SK-N-SH (cell line): Measurements from ENCODE around the gene CACNA2D4. TPM values are rescaled to one million over a fixed set of nuclear protein-coding genes. Genes with fewer than 3 reads are reported as not detected.

ENCODE experiments used
- CTCF ChIA-PET: fragments of 300-600, 350-600 bp; formaldehyde crosslinking; extraction: SDS; loops from one replicate; lab custom pipeline; 2021; lab: Yijun Ruan, JAX
- POLR2A ChIA-PET: fragments of 350-600 bp; sonication (Branson Sonifier 250); formaldehyde crosslinking; extraction: SDS; loops from one replicate; lab custom pipeline; 2020; ENCODE audit warnings: antibody characterized with exemption, inconsistent platforms; lab: Yijun Ruan, JAX
- DNase-seq: peaks from one replicate; pipeline ENCODE4 v3.0.0; 2012
- H2AFZ ChIP-seq: fragments of 200-600 bp; sonication (generic); 2 replicates; pipeline ENCODE4 v1.8.1; 2016; ENCODE audit warnings: antibody characterized with exemption, mild to moderate bottlenecking, low read depth
- H3F3A ChIP-seq: fragments of 200-600 bp; sonication (generic); replicated peaks from 2 replicates; pipeline ENCODE3; 2016; ENCODE audit warnings: antibody characterized with exemption, mild to moderate bottlenecking; ENCODE audit not compliant: insufficient read depth
- H3K27ac ChIP-seq, 2 experiments: fragments of 200-500 bp in 1 of 2; fragments of 200-600 bp in 1 of 2; sonication (Bioruptor generic) in 1 of 2; sonication (generic), shearing (Covaris generic) in 1 of 2; 2 replicates each; pipeline versions ENCODE4 v1.5.1 to v1.6.1; 2014 to 2016; ENCODE audit warnings: low read depth in 2 of 2, inconsistent platforms in 1 of 2, low read length in 1 of 2, mild to moderate bottlenecking in 1 of 2, mixed read lengths in 1 of 2
- H3K27me3 ChIP-seq: fragments of 200-600 bp; sonication (generic), shearing (Covaris generic); 2 replicates; pipeline ENCODE4 v1.6.1; 2016; ENCODE audit warnings: mixed run types; ENCODE audit not compliant: insufficient read depth
- H3K36me3 ChIP-seq, 2 experiments: fragments of 200-500 bp in 1 of 2; fragments of 200-600 bp in 1 of 2; sonication (Bioruptor generic) in 1 of 2; sonication (generic) in 1 of 2; replicated peaks in 1 of 2; 2 replicates each; pipeline versions ENCODE3 to v1.5.1; 2014 to 2016; ENCODE audit warnings: low read length in 1 of 2, mild to moderate bottlenecking in 1 of 2; ENCODE audit not compliant: insufficient read depth in 2 of 2, control insufficient read depth in 1 of 2
- H3K4me1 ChIP-seq, 2 experiments: fragments of 200-500 bp in 1 of 2; fragments of 200-600 bp in 1 of 2; sonication (Bioruptor generic) in 1 of 2; sonication (generic), shearing (Covaris generic) in 1 of 2; 2 replicates each; pipeline versions ENCODE4 v1.5.1 to v1.6.1; 2014 to 2016; ENCODE audit warnings: low read depth in 1 of 2, low read length in 1 of 2, mixed run types in 1 of 2; ENCODE audit not compliant: insufficient read depth in 2 of 2, control insufficient read depth in 1 of 2
- H3K4me2 ChIP-seq: fragments of 200-600 bp; sonication (generic), shearing (Covaris generic); 2 replicates; pipeline ENCODE4 v1.6.1; 2017; ENCODE audit warnings: mixed run types
- H3K4me3 ChIP-seq, 2 experiments: fragments of 200-500 bp in 1 of 2; fragments of 200-600 bp in 1 of 2; sonication (Bioruptor generic) in 1 of 2; sonication (generic), shearing (Covaris generic) in 1 of 2; 2 replicates each; pipeline versions ENCODE4 v1.5.1 to v1.8.1; 2014 to 2016; ENCODE audit warnings: low read depth in 2 of 2, inconsistent platforms in 1 of 2, low read length in 1 of 2, mild to moderate bottlenecking in 1 of 2, mixed read lengths in 1 of 2, moderate library complexity in 1 of 2
- H3K79me2 ChIP-seq: fragments of 200-600 bp; sonication (generic); 2 replicates; pipeline ENCODE4 v1.8.1; 2017; ENCODE audit warnings: mild to moderate bottlenecking; ENCODE audit not compliant: insufficient read depth
- H3K9ac ChIP-seq: fragments of 200-600 bp; sonication (generic); 2 replicates; pipeline ENCODE4 v1.6.1; 2017; ENCODE audit warnings: mixed run types
- H3K9me2 ChIP-seq: fragments of 200-600 bp; sonication (generic); 2 replicates; pipeline ENCODE4 v1.6.1; 2017; ENCODE audit warnings: mixed run types
- H3K9me3 ChIP-seq: fragments of 200-600 bp; sonication (generic); 2 replicates; pipeline ENCODE4 v1.6.1; 2017; ENCODE audit warnings: mixed run types, mild to moderate bottlenecking, moderate library complexity
- H4K20me1 ChIP-seq: fragments of 200-600 bp; sonication (generic); 2 replicates; pipeline ENCODE4 v1.6.1; 2017; ENCODE audit warnings: mild to moderate bottlenecking, mixed run types; ENCODE audit not compliant: insufficient read depth
- CHD2 ChIP-seq: fragments of 150-350 bp; IDR thresholded peaks from 2 replicates; pipeline ENCODE4 v1.6.1; 2018; ENCODE audit warnings: low read length; ENCODE audit not compliant: partially characterized antibody
- EP300 ChIP-seq, 2 experiments: IDR thresholded peaks; 2 replicates each; pipeline versions ENCODE4 v1.4.0 to v1.6.1; 2012; ENCODE audit warnings: borderline replicate concordance in 1 of 2, low read depth in 1 of 2, low read length in 1 of 2
- JUND ChIP-seq: IDR thresholded peaks from 2 replicates; pipeline ENCODE4 v1.4.0; 2012
- MEF2A ChIP-seq: IDR thresholded peaks from 2 replicates; pipeline ENCODE4 v1.4.0; 2012; ENCODE audit warnings: low read depth, borderline replicate concordance
- NFIC ChIP-seq: IDR thresholded peaks from 2 replicates; pipeline ENCODE4 v1.4.0; 2012; ENCODE audit warnings: borderline replicate concordance
- NRF1 ChIP-seq: IDR thresholded peaks from 2 replicates; pipeline ENCODE4 v1.6.1; 2012; ENCODE audit warnings: low read depth, mild to moderate bottlenecking, low read length
- POLR2AphosphoS5 ChIP-seq: IDR thresholded peaks from 2 replicates; pipeline ENCODE4 v1.6.1; 2012; ENCODE audit warnings: low read depth, low read length
- RAD21 ChIP-seq: IDR thresholded peaks from 2 replicates; pipeline ENCODE4 v1.6.1; 2012; ENCODE audit warnings: mild to moderate bottlenecking, low read length
- RCOR1 ChIP-seq: fragments of 150-350 bp; IDR thresholded peaks from 2 replicates; pipeline ENCODE4 v1.6.1; 2017; ENCODE audit warnings: antibody characterized with exemption, low read length
- RFX5 ChIP-seq: IDR thresholded peaks from 2 replicates; pipeline ENCODE4 v1.6.1; 2012; ENCODE audit warnings: mild to moderate bottlenecking, improper control_type of control experiment, low read length
- RXRA ChIP-seq: IDR thresholded peaks from 2 replicates; pipeline ENCODE4 v1.4.0; 2012; ENCODE audit warnings: low read depth, mild to moderate bottlenecking, borderline replicate concordance
- SMC3 ChIP-seq: IDR thresholded peaks from 2 replicates; pipeline ENCODE4 v1.6.1; 2012; ENCODE audit warnings: low read depth, low read length, improper control_type of control experiment
- TAF1 ChIP-seq: IDR thresholded peaks from 2 replicates; pipeline ENCODE4 v1.6.1; 2012; ENCODE audit warnings: low read depth, mild to moderate bottlenecking, low read length, moderate library complexity, borderline replicate concordance
- TCF12 ChIP-seq: IDR thresholded peaks from 2 replicates; pipeline ENCODE4 v1.4.0; 2012
- YY1 ChIP-seq: IDR thresholded peaks from 2 replicates; pipeline ENCODE4 v1.4.0; 2012; ENCODE audit warnings: low read depth, mild to moderate bottlenecking
- WGBS: methylation state at CpG from one replicate; pipeline ENCODE4 v1.1.6; 2017; ENCODE audit warnings: low lambda C conversion rate; 5-methylcytosine and 5-hydroxymethylcytosine counted together
- polyA plus RNA-seq, 3 experiments: library from polyadenylated mRNA; depleted of rRNA; stranded (reverse); fragments of >200 nt; gene quantifications; 2 replicates each; pipeline ENCODE4 v1.2.3, GENCODE V29; 2012
- TF ChIP-seq, protein P1 (sequence below): fragments of 150-350 bp; IDR thresholded peaks from 2 replicates; pipeline ENCODE4 v1.6.1; 2017; ENCODE audit warnings: antibody characterized with exemption, low read length, low read depth, borderline replicate concordance
- TF ChIP-seq, protein P2 (sequence below): IDR thresholded peaks from 2 replicates; pipeline ENCODE4 v1.4.0; 2012; ENCODE audit warnings: low read depth
- TF ChIP-seq, protein P3 (sequence below): IDR thresholded peaks from 2 replicates; pipeline ENCODE4 v1.4.0; 2012; ENCODE audit warnings: low read depth, borderline replicate concordance
- TF ChIP-seq, protein P4 (sequence below): IDR thresholded peaks from 2 replicates; pipeline ENCODE4 v1.6.1; 2012; ENCODE audit warnings: mild to moderate bottlenecking, low read depth, low read length, moderate library complexity
- TF ChIP-seq, protein P5 (sequence below): fragments of 200-600 bp; sonication (generic); IDR thresholded peaks from 2 replicates; pipeline ENCODE4 v1.6.1; 2017; ENCODE audit warnings: antibody characterized with exemption, mild to moderate bottlenecking, moderate library complexity

CACNA2D4 gene
- polyA plus RNA-seq, 1 of the 3 experiments (the other 2 are of a cell fraction) = 0.02 TPM

DNA sequence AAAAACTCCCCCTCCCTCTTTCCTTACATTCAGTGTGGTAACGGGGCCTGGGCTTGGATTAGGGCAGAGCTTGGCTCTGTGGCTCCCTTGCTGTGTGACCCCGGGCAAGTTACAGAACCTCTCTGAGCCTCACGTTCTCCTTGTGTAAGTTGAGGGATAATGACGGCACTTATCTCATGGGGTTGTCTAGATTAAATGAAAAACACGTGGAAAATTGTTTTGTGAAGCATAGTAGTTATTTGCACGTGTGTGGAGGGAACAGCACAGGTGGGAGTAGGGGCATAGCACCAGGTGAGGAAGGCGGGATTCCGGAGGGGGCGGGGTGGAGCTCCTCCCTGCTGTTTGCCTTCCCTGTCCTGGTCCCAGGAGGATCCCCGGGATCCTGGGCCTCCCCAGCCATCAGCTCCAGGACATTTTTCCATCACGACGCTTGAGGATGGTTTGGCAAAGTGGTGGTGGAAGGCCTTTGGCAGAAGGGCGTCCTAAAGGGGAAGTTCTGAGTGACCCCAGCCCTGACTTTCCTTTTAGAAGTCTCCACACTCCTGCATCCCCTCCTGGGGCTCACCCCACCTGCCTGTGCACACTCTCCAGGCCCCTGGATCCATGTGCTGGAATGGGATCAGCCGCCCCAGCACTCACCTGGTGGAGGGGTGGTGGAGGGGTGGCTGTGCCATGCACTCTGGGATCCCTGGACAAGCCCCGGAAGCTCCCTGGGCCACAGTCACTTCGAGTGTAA, 75.4 kb downstream of the CACNA2D4 start:
- Histone ChIP-seq H3K27me3 (peaks cover 18% of the 10 kb centered on the region), H2AFZ (no peak overlapping the region)
- TF ChIP-seq YY1 (no peak), TCF12 (no peak), TAF1 (no peak), RFX5 (no peak), EP300 (IDR thresholded peaks at IDR 0.05; ENCODE audit: borderline replicate concordance in 1 of 2, low read depth in 1 of 2, low read length in 1 of 2) (no peak), NRF1 (no peak), POLR2AphosphoS5 (no peak), JUND (no peak), RCOR1 (no peak), RXRA (no peak), RAD21 (no peak), NFIC (no peak), MEF2A (no peak), SMC3 (no peak), CHD2 (no peak)
- TF ChIP-seq, protein P1, sequence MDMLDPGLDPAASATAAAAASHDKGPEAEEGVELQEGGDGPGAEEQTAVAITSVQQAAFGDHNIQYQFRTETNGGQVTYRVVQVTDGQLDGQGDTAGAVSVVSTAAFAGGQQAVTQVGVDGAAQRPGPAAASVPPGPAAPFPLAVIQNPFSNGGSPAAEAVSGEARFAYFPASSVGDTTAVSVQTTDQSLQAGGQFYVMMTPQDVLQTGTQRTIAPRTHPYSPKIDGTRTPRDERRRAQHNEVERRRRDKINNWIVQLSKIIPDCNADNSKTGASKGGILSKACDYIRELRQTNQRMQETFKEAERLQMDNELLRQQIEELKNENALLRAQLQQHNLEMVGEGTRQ = no peak
- TF ChIP-seq, protein P2, sequence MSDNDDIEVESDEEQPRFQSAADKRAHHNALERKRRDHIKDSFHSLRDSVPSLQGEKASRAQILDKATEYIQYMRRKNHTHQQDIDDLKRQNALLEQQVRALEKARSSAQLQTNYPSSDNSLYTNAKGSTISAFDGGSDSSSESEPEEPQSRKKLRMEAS = no peak
- TF ChIP-seq, protein P3, sequence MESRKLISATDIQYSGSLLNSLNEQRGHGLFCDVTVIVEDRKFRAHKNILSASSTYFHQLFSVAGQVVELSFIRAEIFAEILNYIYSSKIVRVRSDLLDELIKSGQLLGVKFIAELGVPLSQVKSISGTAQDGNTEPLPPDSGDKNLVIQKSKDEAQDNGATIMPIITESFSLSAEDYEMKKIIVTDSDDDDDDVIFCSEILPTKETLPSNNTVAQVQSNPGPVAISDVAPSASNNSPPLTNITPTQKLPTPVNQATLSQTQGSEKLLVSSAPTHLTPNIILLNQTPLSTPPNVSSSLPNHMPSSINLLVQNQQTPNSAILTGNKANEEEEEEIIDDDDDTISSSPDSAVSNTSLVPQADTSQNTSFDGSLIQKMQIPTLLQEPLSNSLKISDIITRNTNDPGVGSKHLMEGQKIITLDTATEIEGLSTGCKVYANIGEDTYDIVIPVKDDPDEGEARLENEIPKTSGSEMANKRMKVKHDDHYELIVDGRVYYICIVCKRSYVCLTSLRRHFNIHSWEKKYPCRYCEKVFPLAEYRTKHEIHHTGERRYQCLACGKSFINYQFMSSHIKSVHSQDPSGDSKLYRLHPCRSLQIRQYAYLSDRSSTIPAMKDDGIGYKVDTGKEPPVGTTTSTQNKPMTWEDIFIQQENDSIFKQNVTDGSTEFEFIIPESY = no peak
- TF ChIP-seq, protein P4, sequence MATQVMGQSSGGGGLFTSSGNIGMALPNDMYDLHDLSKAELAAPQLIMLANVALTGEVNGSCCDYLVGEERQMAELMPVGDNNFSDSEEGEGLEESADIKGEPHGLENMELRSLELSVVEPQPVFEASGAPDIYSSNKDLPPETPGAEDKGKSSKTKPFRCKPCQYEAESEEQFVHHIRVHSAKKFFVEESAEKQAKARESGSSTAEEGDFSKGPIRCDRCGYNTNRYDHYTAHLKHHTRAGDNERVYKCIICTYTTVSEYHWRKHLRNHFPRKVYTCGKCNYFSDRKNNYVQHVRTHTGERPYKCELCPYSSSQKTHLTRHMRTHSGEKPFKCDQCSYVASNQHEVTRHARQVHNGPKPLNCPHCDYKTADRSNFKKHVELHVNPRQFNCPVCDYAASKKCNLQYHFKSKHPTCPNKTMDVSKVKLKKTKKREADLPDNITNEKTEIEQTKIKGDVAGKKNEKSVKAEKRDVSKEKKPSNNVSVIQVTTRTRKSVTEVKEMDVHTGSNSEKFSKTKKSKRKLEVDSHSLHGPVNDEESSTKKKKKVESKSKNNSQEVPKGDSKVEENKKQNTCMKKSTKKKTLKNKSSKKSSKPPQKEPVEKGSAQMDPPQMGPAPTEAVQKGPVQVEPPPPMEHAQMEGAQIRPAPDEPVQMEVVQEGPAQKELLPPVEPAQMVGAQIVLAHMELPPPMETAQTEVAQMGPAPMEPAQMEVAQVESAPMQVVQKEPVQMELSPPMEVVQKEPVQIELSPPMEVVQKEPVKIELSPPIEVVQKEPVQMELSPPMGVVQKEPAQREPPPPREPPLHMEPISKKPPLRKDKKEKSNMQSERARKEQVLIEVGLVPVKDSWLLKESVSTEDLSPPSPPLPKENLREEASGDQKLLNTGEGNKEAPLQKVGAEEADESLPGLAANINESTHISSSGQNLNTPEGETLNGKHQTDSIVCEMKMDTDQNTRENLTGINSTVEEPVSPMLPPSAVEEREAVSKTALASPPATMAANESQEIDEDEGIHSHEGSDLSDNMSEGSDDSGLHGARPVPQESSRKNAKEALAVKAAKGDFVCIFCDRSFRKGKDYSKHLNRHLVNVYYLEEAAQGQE = no peak
- TF ChIP-seq, protein P5, sequence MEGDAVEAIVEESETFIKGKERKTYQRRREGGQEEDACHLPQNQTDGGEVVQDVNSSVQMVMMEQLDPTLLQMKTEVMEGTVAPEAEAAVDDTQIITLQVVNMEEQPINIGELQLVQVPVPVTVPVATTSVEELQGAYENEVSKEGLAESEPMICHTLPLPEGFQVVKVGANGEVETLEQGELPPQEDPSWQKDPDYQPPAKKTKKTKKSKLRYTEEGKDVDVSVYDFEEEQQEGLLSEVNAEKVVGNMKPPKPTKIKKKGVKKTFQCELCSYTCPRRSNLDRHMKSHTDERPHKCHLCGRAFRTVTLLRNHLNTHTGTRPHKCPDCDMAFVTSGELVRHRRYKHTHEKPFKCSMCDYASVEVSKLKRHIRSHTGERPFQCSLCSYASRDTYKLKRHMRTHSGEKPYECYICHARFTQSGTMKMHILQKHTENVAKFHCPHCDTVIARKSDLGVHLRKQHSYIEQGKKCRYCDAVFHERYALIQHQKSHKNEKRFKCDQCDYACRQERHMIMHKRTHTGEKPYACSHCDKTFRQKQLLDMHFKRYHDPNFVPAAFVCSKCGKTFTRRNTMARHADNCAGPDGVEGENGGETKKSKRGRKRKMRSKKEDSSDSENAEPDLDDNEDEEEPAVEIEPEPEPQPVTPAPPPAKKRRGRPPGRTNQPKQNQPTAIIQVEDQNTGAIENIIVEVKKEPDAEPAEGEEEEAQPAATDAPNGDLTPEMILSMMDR = no peak

More for the DNA sequence above, 75.4 kb downstream of the CACNA2D4 start:
- H3K4me2 ChIP-seq = no peak overlapping the region
- no peak overlapping the region for H3K4me3 ChIP-seq
- H3F3A ChIP-seq = no peaks in the 10 kb centered on the region
- H3K27ac ChIP-seq = no peak overlapping the region
- DNase-seq = no peak
- POLR2A ChIA-PET = no interaction called here
- no peaks in the 10 kb centered on the region for H3K9me3 ChIP-seq
- H3K9me2 ChIP-seq = no peaks in the 10 kb centered on the region
- CTCF ChIA-PET = interaction anchor here (1.4 to 2.3 kb wide), 2 partner anchors 52 to 97 kb away, joined by 3 to 5 read pairs; no protein-coding TSS in a partner anchor
- H3K4me1 ChIP-seq = peaks cover 8 to 51% of the 10 kb centered on the region in 2 experiments; a peak in 2 of 4 replicates
- 54% methylated on average over 14 of the region's 16 CpGs for WGBS
- no peaks in the 10 kb centered on the region for H3K79me2 ChIP-seq
- H3K9ac ChIP-seq = no peak overlapping the region
- H4K20me1 ChIP-seq = no peaks in the 10 kb centered on the region
- no peaks in the 10 kb centered on the region for H3K36me3 ChIP-seq
